A673 (cell line): ENCODE results near the gene CYP27C1. TPM values are rescaled to one million over a fixed set of nuclear protein-coding genes. Genes with fewer than 3 reads are reported as not detected.
A peak's percentile ranks its signal among the peaks of the same experiment; 100 is the strongest.

Experiments used
- BruUV-seq: library from RNA; stranded (reverse); fragments of 400-500 nt; replicated peaks from 2 replicates; lab custom pipeline; 2021; lab: Mats Ljungman, UMichigan
- CTCF ChIA-PET: fragments of 300-600 bp; sonication (Branson Sonifier 250); formaldehyde crosslinking; loops from one replicate; lab custom pipeline; 2022; ENCODE audit warnings: antibody characterized with exemption; lab: Charles Lee
- POLR2A ChIA-PET: fragments of 300-600 bp; sonication (Branson Sonifier 250); formaldehyde crosslinking; loops from one replicate; lab custom pipeline; 2022; ENCODE audit warnings: antibody characterized with exemption; ENCODE audit not compliant: low non-redundant PET; lab: Charles Lee
- DNase-seq: peaks from one replicate; pipeline ENCODE4 v3.0.0-alpha.2; 2015; ENCODE audit warnings: low spot score
- H3K27ac ChIP-seq: fragments of 200-600 bp; sonication (generic); 2 replicates; pipeline ENCODE4 v1.5.1; 2016; ENCODE audit warnings: mixed run types, low read depth, mild to moderate bottlenecking, mixed read lengths, antibody characterized with exemption, low read length; ENCODE audit not compliant: poor library complexity, severe bottlenecking
- H3K27me3 ChIP-seq: fragments of 200-600 bp; sonication (generic); replicated peaks from 2 replicates; pipeline ENCODE4 v1.6.1; 2017; ENCODE audit warnings: mixed run types, low read depth, mild to moderate bottlenecking, mixed read lengths, antibody characterized with exemption, low read length; ENCODE audit not compliant: insufficient read depth, poor library complexity
- H3K36me3 ChIP-seq: fragments of 200-600 bp; sonication (generic); 2 replicates; pipeline ENCODE4 v1.6.1; 2016; ENCODE audit warnings: mixed run types, mild to moderate bottlenecking, mixed read lengths, antibody characterized with exemption, low read length; ENCODE audit not compliant: insufficient read depth, poor library complexity, severe bottlenecking
- H3K4me1 ChIP-seq: fragments of 200-600 bp; sonication (generic); 2 replicates; pipeline ENCODE4 v1.6.1; 2017; ENCODE audit warnings: mixed run types, mild to moderate bottlenecking, mixed read lengths, antibody characterized with exemption, low read length; ENCODE audit not compliant: insufficient read depth, poor library complexity, severe bottlenecking
- H3K4me3 ChIP-seq: fragments of 200-600 bp; sonication (generic); 2 replicates; pipeline ENCODE4 v1.5.1; 2016; ENCODE audit warnings: low read depth, mixed run types, mild to moderate bottlenecking, mixed read lengths, low read length; ENCODE audit not compliant: poor library complexity, severe bottlenecking
- H3K9me3 ChIP-seq: fragments of 200-600 bp; sonication (generic); 2 replicates; pipeline ENCODE4 v1.6.1; 2016; ENCODE audit warnings: mixed run types, low read depth, mild to moderate bottlenecking, mixed read lengths, antibody characterized with exemption, low read length; ENCODE audit not compliant: poor library complexity, severe bottlenecking
- CTCF ChIP-seq: fragments of 300-800, 200-600 bp; sonication (generic); conservative IDR thresholded peaks from 2 replicates; pipeline ENCODE4 v1.5.1; 2017; ENCODE audit warnings: low read depth, mild to moderate bottlenecking, antibody characterized with exemption, low read length, moderate library complexity, mixed read lengths
- EZH2 ChIP-seq: fragments of 200-600 bp; sonication (generic); IDR thresholded peaks from 2 replicates; pipeline ENCODE4 v1.6.1; 2017; ENCODE audit warnings: borderline replicate concordance, low read depth, mild to moderate bottlenecking, mixed read lengths, antibody characterized with exemption, low read length; ENCODE audit not compliant: poor library complexity, severe bottlenecking
- intact Hi-C: fragments of 100-400 bp; cut with micrococcal nuclease; formaldehyde crosslinking; loops from one replicate; pipeline ENCODE4 v1.10.0; 2022; ENCODE audit not compliant: unreplicated experiment
- total RNA-seq: library from RNA; stranded (reverse); gene quantifications from 2 replicates; pipeline ENCODE4 v1.2.3, GENCODE V29; 2021

CYP27C1 gene
- total RNA-seq, 1 experiment from 2014 or later = 4.2 TPM

- ChIA-PET POLR2A (no interaction called here), CTCF (interaction anchor here (0.6 kb wide), 1 partner anchor 804 kb away, joined by 10 read pairs; no protein-coding TSS in a partner anchor)
- Histone ChIP-seq H3K4me3 (peak overlapping the region; percentile 88), H3K4me1 (peaks cover 22% of the 10 kb centered on the region), H3K27ac (no peak overlapping the region), H3K27me3 (no peaks in the 10 kb centered on the region), H3K9me3 (no peaks in the 10 kb centered on the region), H3K36me3 (no peaks in the 10 kb centered on the region)
- DNase-seq = no peak
- no peak for TF ChIP-seq EZH2
- no peak for TF ChIP-seq CTCF
- intact Hi-C loops = no loop called here
- no TSS peak for BruUV-seq
Observed at GRCh38 chr2:127220768-127221527, 849 bp upstream of the CYP27C1 start.

GRCh38 chr2:127219171-127220070 lies 678 bp downstream of the CYP27C1 start:
- intact Hi-C loops = no loop called here
- BruUV-seq = no TSS peak
- no peaks in the 10 kb centered on the region for H3K27me3 ChIP-seq
- H3K27ac ChIP-seq = peak overlapping the region; percentile 59
- POLR2A ChIA-PET = no interaction called here
- H3K4me3 ChIP-seq = peak overlapping the region; percentile 88
- TF ChIP-seq EZH2 = no peak
- TF ChIP-seq CTCF = no peak
- no peaks in the 10 kb centered on the region for H3K9me3 ChIP-seq
- CTCF ChIA-PET = interaction anchor here (0.9 kb wide), 1 partner anchor 22 kb away, joined by 6 read pairs; no protein-coding TSS in a partner anchor
- H3K4me1 ChIP-seq = peaks cover 10% of the 10 kb centered on the region
- no peaks in the 10 kb centered on the region for H3K36me3 ChIP-seq
- DNase-seq = peak; percentile 32

GRCh38 chr2:127218812-127219170 lies 1.3 kb downstream of the CYP27C1 start:
- Histone ChIP-seq H3K36me3 (no peaks in the 10 kb centered on the region), H3K9me3 (no peaks in the 10 kb centered on the region), H3K4me3 (peak overlapping the region; percentile 88), H3K27ac (peak overlapping the region; percentile 59), H3K4me1 (peaks cover 5% of the 10 kb centered on the region), H3K27me3 (no peaks in the 10 kb centered on the region)
- TF ChIP-seq EZH2 (no peak), CTCF (no peak)
- BruUV-seq = no TSS peak
- no peak for DNase-seq
- intact Hi-C loops = no loop called here
- ChIA-PET POLR2A (no interaction called here), CTCF (interaction anchor here (0.9 kb wide), 1 partner anchor 22 kb away, joined by 6 read pairs; no protein-coding TSS in a partner anchor)
